ENCODE results near the gene CLMN. TPM values are rescaled to one million over a fixed set of nuclear protein-coding genes. Genes with fewer than 3 reads are reported as not detected.

Gene CLMN
- total and polyA plus RNA-seq, 2 of the 13 experiments (the other 11 are each of a cell fraction or from before 2014, with no cell fraction given), result 15.1 to 16.7 TPM

GRCh38 chr14:95313707-95314106 lies 6.0 kb downstream of the CLMN start (continued):
- no peak for TF ChIP-seq SAFB2 (CRISPR knock-in tag; IDR thresholded peaks at IDR 0.05; ENCODE audit: borderline replicate concordance, low read depth)
- no peak for TF ChIP-seq TOPORS (CRISPR knock-in tag; IDR thresholded peaks at IDR 0.05)
- TF ChIP-seq CEBPB (IDR thresholded peaks at IDR 0.05; ENCODE audit: borderline replicate concordance, low read depth, low read length), result peak; percentile 65; the same call in 1 of the 2 replicates
- TF ChIP-seq HNF4G (IDR thresholded peaks at IDR 0.05; ENCODE audit: borderline replicate concordance, low read depth, low read length), result peak; percentile 60
- TF ChIP-seq HNF4G (CRISPR knock-in tag; IDR thresholded peaks at IDR 0.05; ENCODE audit: borderline replicate concordance, low read depth), result no peak
- no peak for TF ChIP-seq SPEN (CRISPR knock-in tag; IDR thresholded peaks at IDR 0.05; ENCODE audit: low read depth)
- no peak for TF ChIP-seq MEIS2 (CRISPR knock-in tag; IDR thresholded peaks at IDR 0.05)
- TF ChIP-seq ATF4 (CRISPR knock-in tag; IDR thresholded peaks at IDR 0.05), result peak in 1 of 2 experiments; percentile 47; a peak in 1 of 4 replicates
- peak; percentile 50 for TF ChIP-seq ZNF629 (CRISPR knock-in tag; conservative IDR thresholded peaks at IDR 0.05)
- peak; percentile 72 for TF ChIP-seq SALL1 (CRISPR knock-in tag; IDR thresholded peaks at IDR 0.05)
- no peak for TF ChIP-seq ZNF530 (CRISPR knock-in tag; IDR thresholded peaks at IDR 0.05; ENCODE audit: low read depth)
- TF ChIP-seq ZNF609 (CRISPR knock-in tag; IDR thresholded peaks at IDR 0.05; ENCODE audit: borderline replicate concordance), result peak; percentile 43; the same call in 1 of the 2 replicates
- TF ChIP-seq ZNF792 (CRISPR knock-in tag; IDR thresholded peaks at IDR 0.05), result no peak
- no peak for TF ChIP-seq NFRKB (IDR thresholded peaks at IDR 0.05)
- no peak for TF ChIP-seq ZNF263 (CRISPR knock-in tag; IDR thresholded peaks at IDR 0.05)
- TF ChIP-seq CCAR2 (optimal IDR thresholded peaks at IDR 0.05; ENCODE audit: low read depth, low read length), result no peak
- no peak for TF ChIP-seq SCMH1 (CRISPR knock-in tag; IDR thresholded peaks at IDR 0.05; ENCODE audit: borderline replicate concordance)
- no peak for TF ChIP-seq GLI4 (CRISPR knock-in tag; IDR thresholded peaks at IDR 0.05; ENCODE audit: borderline replicate concordance)
- peak; percentile 25; the same call in 1 of the 2 replicates for TF ChIP-seq ARID5B (CRISPR knock-in tag; IDR thresholded peaks at IDR 0.05)
- TF ChIP-seq ZNF7 (CRISPR knock-in tag; IDR thresholded peaks at IDR 0.05), result no peak
- no peak for TF ChIP-seq ELF3 (CRISPR knock-in tag; IDR thresholded peaks at IDR 0.05)
- no peak for TF ChIP-seq AHR (CRISPR knock-in tag; IDR thresholded peaks at IDR 0.05)
- TF ChIP-seq ZNF260 (CRISPR knock-in tag; IDR thresholded peaks at IDR 0.05; ENCODE audit: borderline replicate concordance, low read depth), result no peak
- no peak for TF ChIP-seq KDM1A (CRISPR knock-in tag; IDR thresholded peaks at IDR 0.05)

Measured in HepG2 (cell line).